Trophoblast cell (in vitro differentiated cells and primary cell): ENCODE measurements around the gene LEMD2.
A peak's percentile ranks its signal among the peaks of the same experiment; 100 is the strongest.

Source experiments
- DNase-seq, 2 donors: peaks; one replicate each; pipeline ENCODE4 v3.0.0-alpha.2; 2016
- H2AFZ ChIP-seq: 2 replicates; pipeline ENCODE4 v1.6.1; 2013; ENCODE audit warnings: low read length, moderate library complexity, mild to moderate bottlenecking; ENCODE audit not compliant: insufficient read depth, poor library complexity
- H2AK5ac ChIP-seq: 2 replicates; pipeline ENCODE4 v1.6.1; 2013; ENCODE audit warnings: mild to moderate bottlenecking, low read length
- H2BK120ac ChIP-seq: 2 replicates; pipeline ENCODE4 v1.6.1; 2013; ENCODE audit warnings: low read length, mild to moderate bottlenecking, moderate library complexity; ENCODE audit not compliant: insufficient read depth, poor library complexity
- H2BK12ac ChIP-seq: 2 replicates; pipeline ENCODE4 v1.6.1; 2013; ENCODE audit warnings: mild to moderate bottlenecking, low read length, moderate library complexity
- H2BK5ac ChIP-seq: 2 replicates; pipeline ENCODE4 v1.6.1; 2013; ENCODE audit warnings: low read length, low read depth, moderate library complexity, mild to moderate bottlenecking; ENCODE audit not compliant: poor library complexity
- H3K14ac ChIP-seq: 2 replicates; pipeline ENCODE4 v1.6.1; 2013; ENCODE audit warnings: mild to moderate bottlenecking, low read length
- H3K18ac ChIP-seq: 2 replicates; pipeline ENCODE4 v1.6.1; 2013; ENCODE audit warnings: mild to moderate bottlenecking, low read length
- H3K23ac ChIP-seq: 2 replicates; pipeline ENCODE4 v1.6.1; 2013; ENCODE audit warnings: low read length
- H3K27ac ChIP-seq: 2 replicates; pipeline ENCODE4 v1.5.1; 2013; ENCODE audit warnings: low read depth, mild to moderate bottlenecking, inconsistent platforms, low read length, moderate library complexity
- H3K27me3 ChIP-seq: 2 replicates; pipeline ENCODE4 v1.6.1; 2013; ENCODE audit warnings: inconsistent platforms, mild to moderate bottlenecking, low read length, moderate library complexity; ENCODE audit not compliant: insufficient read depth
- H3K36me3 ChIP-seq, 2 experiments: 1 replicate in 1 of 2; 2 replicates in 1 of 2; pipeline ENCODE4 v1.6.1; 2013; ENCODE audit warnings: low read length in 2 of 2, mild to moderate bottlenecking in 2 of 2, moderate library complexity in 1 of 2; ENCODE audit not compliant: insufficient read depth in 2 of 2, control insufficient read depth in 1 of 2
- H3K4ac ChIP-seq: 2 replicates; pipeline ENCODE4 v1.6.1; 2013; ENCODE audit warnings: low read depth, mild to moderate bottlenecking, low read length, moderate library complexity
- H3K4me1 ChIP-seq, 2 experiments: 1 replicate in 1 of 2; 2 replicates in 1 of 2; pipeline ENCODE4 v1.6.1; 2013; ENCODE audit warnings: low read length in 2 of 2, mild to moderate bottlenecking in 2 of 2, moderate library complexity in 1 of 2; ENCODE audit not compliant: insufficient read depth in 2 of 2, control insufficient read depth in 1 of 2
- H3K4me2 ChIP-seq: 2 replicates; pipeline ENCODE4 v1.6.1; 2013; ENCODE audit warnings: inconsistent platforms, mild to moderate bottlenecking, low read length, moderate library complexity
- H3K4me3 ChIP-seq: 2 replicates; pipeline ENCODE4 v1.5.1; 2013; ENCODE audit warnings: mild to moderate bottlenecking, low read depth, low read length, inconsistent platforms
- H3K79me1 ChIP-seq: one replicate; pipeline ENCODE4 v1.6.1; 2013; ENCODE audit warnings: low read length
- H3K79me2 ChIP-seq: 2 replicates; pipeline ENCODE4 v1.6.1; 2013; ENCODE audit warnings: low read length, mild to moderate bottlenecking; ENCODE audit not compliant: control insufficient read depth, insufficient read depth, poor library complexity
- H3K9ac ChIP-seq: 2 replicates; pipeline ENCODE4 v1.6.1; 2013; ENCODE audit warnings: mild to moderate bottlenecking, low read length
- H3K9me3 ChIP-seq: 2 replicates; pipeline ENCODE4 v1.6.1; 2013; ENCODE audit warnings: low read depth, mild to moderate bottlenecking, control low read depth, inconsistent platforms, low read length; ENCODE audit not compliant: insufficient read depth
- H4K12ac ChIP-seq: 2 replicates; pipeline ENCODE4 v1.6.1; 2013; ENCODE audit warnings: low read depth, mild to moderate bottlenecking, low read length, moderate library complexity
- H4K8ac ChIP-seq: 2 replicates; pipeline ENCODE4 v1.6.1; 2013; ENCODE audit warnings: low read depth, mild to moderate bottlenecking, low read length, moderate library complexity
- H4K91ac ChIP-seq: one replicate; pipeline ENCODE4 v1.6.1; 2013; ENCODE audit warnings: low read depth, mild to moderate bottlenecking, low read length, moderate library complexity
- WGBS: extraction: QIAGEN DNeasy Blood & Tissue Kit; methylation state at CpG from one replicate; pipeline ENCODE4 v1.1.7; 2013; ENCODE audit warnings: missing lambda C conversion rate; ENCODE audit not compliant: insufficient read length, insufficient coverage; ENCODE audit errors: extremely low coverage; 5-methylcytosine and 5-hydroxymethylcytosine counted together

Gene LEMD2

GRCh38 chr6:33813246-33813904 is 24.4 kb upstream of the LEMD2 start:
- no peak overlapping the region for H4K91ac ChIP-seq
- H3K4ac ChIP-seq = no peak overlapping the region
- no peak overlapping the region for H3K4me2 ChIP-seq
- no peaks in the 10 kb centered on the region for H3K79me2 ChIP-seq
- no peak overlapping the region for H2AFZ ChIP-seq
- no peak overlapping the region for H3K23ac ChIP-seq
- no peaks in the 10 kb centered on the region for H3K79me1 ChIP-seq
- H3K27ac ChIP-seq = no peak overlapping the region
- WGBS = no CpG with 5 or more reads among the region's 16 CpGs
- H3K4me1 ChIP-seq = no peaks in the 10 kb centered on the region
- no peaks in the 10 kb centered on the region for H3K9me3 ChIP-seq
- H2BK5ac ChIP-seq = no peak overlapping the region
- no peaks in the 10 kb centered on the region for H3K36me3 ChIP-seq
- DNase-seq = no peak
- H3K27me3 ChIP-seq = no peaks in the 10 kb centered on the region
- no peak overlapping the region for H4K12ac ChIP-seq
- H4K8ac ChIP-seq = no peak overlapping the region
- H2AK5ac ChIP-seq = no peak overlapping the region
- no peak overlapping the region for H2BK120ac ChIP-seq
- no peak overlapping the region for H3K18ac ChIP-seq
- H3K4me3 ChIP-seq = no peak overlapping the region
- H3K9ac ChIP-seq = no peak overlapping the region
- no peak overlapping the region for H3K14ac ChIP-seq
- H2BK12ac ChIP-seq = no peak overlapping the region

DNA sequence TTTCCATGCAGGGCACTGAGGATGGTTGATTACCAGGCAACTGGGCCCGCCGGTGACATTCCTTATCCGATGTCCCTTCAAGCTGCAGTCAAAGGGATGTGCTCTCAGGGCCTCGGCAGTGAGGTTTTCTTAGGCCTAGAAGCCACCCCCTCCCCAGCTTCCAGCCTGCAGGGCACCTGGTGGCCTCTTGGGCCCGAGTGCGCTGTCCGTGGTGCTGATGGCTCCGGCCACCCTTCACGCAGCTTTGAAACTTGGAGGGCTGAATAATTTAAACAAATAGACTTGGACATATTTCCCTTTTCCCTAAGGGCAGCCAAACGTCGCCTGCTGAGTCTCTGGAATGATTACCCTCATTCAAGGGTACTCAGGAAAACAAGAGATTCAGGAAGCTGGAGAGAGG is 23.7 kb upstream of the LEMD2 start:
- no peaks in the 10 kb centered on the region for H3K9me3 ChIP-seq
- H4K8ac ChIP-seq = no peak overlapping the region
- no peaks in the 10 kb centered on the region for H3K36me3 ChIP-seq
- no peak overlapping the region for H3K9ac ChIP-seq
- H3K23ac ChIP-seq = no peak overlapping the region
- no peak overlapping the region for H3K4me3 ChIP-seq
- H4K91ac ChIP-seq = no peak overlapping the region
- no peak overlapping the region for H3K27ac ChIP-seq
- H2BK12ac ChIP-seq = no peak overlapping the region
- no peak overlapping the region for H3K4ac ChIP-seq
- no CpG with 5 or more reads among the region's 11 CpGs for WGBS
- no peak overlapping the region for H3K18ac ChIP-seq
- DNase-seq = peak; percentile 42 to 78
- no peak overlapping the region for H2BK5ac ChIP-seq
- no peak overlapping the region for H3K4me2 ChIP-seq
- no peak overlapping the region for H3K14ac ChIP-seq
- H2BK120ac ChIP-seq = no peak overlapping the region
- no peaks in the 10 kb centered on the region for H3K27me3 ChIP-seq
- no peaks in the 10 kb centered on the region for H3K79me2 ChIP-seq
- no peaks in the 10 kb centered on the region for H3K79me1 ChIP-seq
- no peak overlapping the region for H2AK5ac ChIP-seq
- no peaks in the 10 kb centered on the region for H3K4me1 ChIP-seq
- no peak overlapping the region for H2AFZ ChIP-seq
- no peak overlapping the region for H4K12ac ChIP-seq

- Histone ChIP-seq H3K14ac (no peak overlapping the region), H3K18ac (no peak overlapping the region), H3K79me2 (no peaks in the 10 kb centered on the region), H3K23ac (no peak overlapping the region), H3K4me3 (no peak overlapping the region), H4K91ac (no peak overlapping the region), H3K9ac (no peak overlapping the region), H4K8ac (no peak overlapping the region), H2BK5ac (no peak overlapping the region), H2AK5ac (no peak overlapping the region), H3K79me1 (no peaks in the 10 kb centered on the region), H2BK120ac (no peak overlapping the region), H3K9me3 (no peaks in the 10 kb centered on the region), H3K4me2 (no peak overlapping the region), H3K4me1 (no peaks in the 10 kb centered on the region), H2BK12ac (no peak overlapping the region), H3K36me3 (no peaks in the 10 kb centered on the region), H4K12ac (no peak overlapping the region), H3K4ac (no peak overlapping the region), H2AFZ (no peak overlapping the region), H3K27ac (no peak overlapping the region), H3K27me3 (no peaks in the 10 kb centered on the region)
- DNase-seq = no peak
- WGBS = no CpG with 5 or more reads among the region's 2 CpGs
These were observed 20.7 kb upstream of the LEMD2 start for GRCh38 chr6:33809594-33809993.

GRCh38 chr6:33808641-33809180 is 19.8 kb upstream of the LEMD2 start:
- Histone ChIP-seq H3K4me2 (no peak overlapping the region), H3K9ac (no peak overlapping the region), H3K79me2 (no peaks in the 10 kb centered on the region), H2BK12ac (no peak overlapping the region), H3K9me3 (no peaks in the 10 kb centered on the region), H4K12ac (no peak overlapping the region), H2BK5ac (no peak overlapping the region), H3K27ac (no peak overlapping the region), H3K18ac (no peak overlapping the region), H4K8ac (no peak overlapping the region), H3K4me3 (no peak overlapping the region), H4K91ac (no peak overlapping the region), H3K27me3 (no peaks in the 10 kb centered on the region), H3K4ac (no peak overlapping the region), H3K36me3 (no peaks in the 10 kb centered on the region), H3K4me1 (no peaks in the 10 kb centered on the region), H2AFZ (no peak overlapping the region), H3K14ac (no peak overlapping the region), H3K79me1 (no peaks in the 10 kb centered on the region), H3K23ac (no peak overlapping the region), H2AK5ac (no peak overlapping the region), H2BK120ac (no peak overlapping the region)
- no peak for DNase-seq
- no CpG with 5 or more reads among the region's 8 CpGs for WGBS
